Body of pancreas (tissue), 4 donors: ENCODE results near the gene C5.

Experiments used
- CTCF ChIP-seq, 7 experiments: fragments of 450-650 bp in 4 of 7; fragments of 200-600 bp in 3 of 7; sonication (generic) in 3 of 7; IDR thresholded peaks; one replicate each; pipeline ENCODE4 v1.5.1; 2016 to 2019; ENCODE audit warnings: antibody characterized with exemption in 7 of 7
- POLR2A ChIP-seq, 3 donors: fragments of 450-650 bp; IDR thresholded peaks; one replicate each; pipeline ENCODE4 v1.6.1; 2016; ENCODE audit warnings: antibody characterized with exemption in 3 of 3, mild to moderate bottlenecking in 2 of 3

- no peak for TF ChIP-seq CTCF (IDR thresholded peaks at IDR 0.05)
- no peak for TF ChIP-seq POLR2A (IDR thresholded peaks at IDR 0.05)
Measured at GRCh38 chr9:120944948-120945347, 105.1 kb downstream of the C5 start.
